Inferior parietal cortex (tissue), 1 donor: ENCODE results near the gene AKTIP.

Experiments used
- DNase-seq: peaks from one replicate; pipeline ENCODE4 v3.0.0-alpha.2; 2016; ENCODE audit errors: extremely low spot score

The AKTIP gene

DNA sequence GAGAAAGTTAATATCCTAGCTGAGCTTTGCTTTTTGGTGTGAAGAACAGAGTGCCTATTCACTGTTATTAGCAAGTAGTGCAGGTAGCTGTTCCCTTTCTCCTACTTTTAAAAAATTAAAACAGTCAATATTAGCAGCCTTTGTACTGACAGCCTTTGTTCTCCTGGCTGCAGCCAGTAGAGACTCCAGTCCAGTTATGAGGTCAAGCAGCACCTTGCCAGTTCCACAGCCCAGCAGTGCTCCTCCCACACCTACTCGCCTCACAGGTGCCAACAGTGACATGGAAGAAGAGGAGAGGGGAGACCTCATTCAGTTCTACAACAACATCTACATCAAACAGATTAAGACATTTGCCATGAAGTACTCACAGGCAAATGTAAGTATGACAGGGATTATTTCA lies 22.6 kb downstream of the AKTIP start:
- DNase-seq, result no peak

DNA sequence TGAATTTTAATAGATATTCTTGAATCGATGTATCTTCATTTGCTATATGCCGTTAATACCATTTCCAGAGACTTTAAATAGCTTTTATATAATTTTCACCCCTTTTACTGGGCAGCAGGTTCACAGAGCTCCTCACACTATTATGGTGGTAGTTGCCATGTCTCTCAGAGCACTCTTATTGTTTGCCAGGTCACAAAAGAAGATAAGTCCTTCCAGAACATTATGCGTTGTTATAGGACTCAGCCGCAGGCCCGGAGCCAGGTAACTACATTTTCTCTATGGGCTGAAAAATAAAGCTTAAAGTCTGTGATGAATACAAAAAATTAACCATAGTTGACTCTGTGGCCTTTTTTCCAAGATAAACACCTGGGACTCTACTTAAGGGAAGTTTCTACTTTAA lies 24.0 kb downstream of the AKTIP start:
- no peak for DNase-seq

DNA sequence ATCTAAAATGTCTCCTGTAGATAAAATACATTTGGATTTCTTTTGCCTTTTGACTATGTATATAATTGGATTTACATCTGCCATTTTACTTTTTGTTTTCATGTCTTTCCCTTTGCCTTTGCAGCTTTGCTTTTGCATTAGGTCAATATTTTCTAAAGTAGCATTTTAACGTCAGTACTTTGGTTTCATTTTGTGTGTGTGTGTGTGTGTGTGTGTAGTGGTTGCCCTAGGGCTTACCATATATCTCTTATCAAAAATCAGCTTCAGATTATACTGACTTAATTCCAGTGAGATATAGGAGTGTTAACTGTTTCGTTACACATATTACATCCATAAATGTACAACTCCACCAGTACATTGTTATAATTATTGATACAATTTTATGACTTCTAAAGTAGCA lies 26.1 kb downstream of the AKTIP start:
- DNase-seq, result no peak

DNA sequence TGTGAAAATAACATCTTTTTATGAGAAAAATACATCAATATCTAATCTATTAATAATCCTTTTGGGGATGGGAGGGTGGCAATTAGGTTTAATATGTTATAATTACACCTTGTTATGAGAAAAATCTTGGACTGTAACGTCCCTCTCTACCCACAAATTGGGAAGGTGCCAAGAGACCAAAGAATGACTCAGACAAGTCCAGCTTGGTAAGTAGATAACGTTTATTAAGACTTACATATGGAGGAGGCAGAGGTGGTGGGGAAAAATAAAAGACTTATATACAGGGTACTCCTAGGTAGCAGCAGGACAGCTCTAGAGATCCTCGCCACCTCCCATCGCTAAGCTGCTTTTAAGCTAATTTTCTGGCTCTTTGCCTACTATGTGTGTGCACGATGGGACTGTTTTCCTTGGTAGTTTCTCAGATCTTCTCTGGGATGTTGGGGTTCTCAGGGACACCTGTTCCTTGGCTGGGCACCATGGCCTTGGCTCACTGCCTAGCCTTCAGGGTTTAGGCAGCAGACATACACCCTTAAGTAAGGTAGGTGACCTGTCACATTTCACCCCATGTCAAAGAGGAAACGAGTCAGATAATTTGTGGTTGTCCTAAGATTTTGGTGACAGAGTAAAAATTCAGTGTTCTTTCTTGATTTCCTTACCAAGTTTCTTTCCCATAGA lies 37.3 kb downstream of the AKTIP start:
- no peak for DNase-seq

DNA sequence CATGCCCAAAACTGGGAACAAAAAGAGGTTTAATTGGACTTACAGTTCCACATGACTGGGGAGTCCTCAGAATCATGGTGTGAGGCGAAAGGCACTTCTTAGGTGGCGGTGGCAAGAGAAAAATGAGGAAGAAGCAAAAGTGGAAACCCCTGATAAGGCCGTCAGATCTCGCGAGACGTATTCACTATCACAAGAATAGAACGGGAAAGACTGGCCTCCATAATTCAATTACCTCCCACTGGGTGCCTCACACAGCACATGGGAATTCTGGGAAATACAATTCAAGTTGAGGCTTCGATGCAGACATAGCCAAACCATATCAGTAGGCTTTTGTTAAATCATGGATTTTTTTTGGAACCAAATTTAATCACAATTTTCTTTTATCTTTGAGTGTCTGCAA lies 44.4 kb downstream of the AKTIP start:
- DNase-seq, result no peak

DNA sequence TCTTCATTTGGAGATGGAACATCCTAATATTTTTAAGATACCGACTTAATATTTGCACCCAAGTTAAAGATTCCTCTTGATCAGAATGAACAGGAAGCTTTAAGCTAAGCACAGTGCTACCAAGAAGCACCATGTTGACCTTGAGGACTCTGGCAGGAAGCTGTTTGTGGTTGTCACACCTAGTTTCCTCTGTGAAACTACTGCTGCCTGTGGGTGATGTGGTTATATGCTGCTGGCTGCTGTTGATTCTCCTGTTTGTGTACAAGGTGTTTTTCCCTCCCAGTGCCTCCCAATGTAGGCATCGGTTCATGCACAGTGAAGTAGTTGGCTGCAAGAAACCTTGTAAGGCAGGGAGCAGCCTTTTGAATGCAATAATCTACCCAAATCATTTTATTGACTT lies 45.3 kb downstream of the AKTIP start:
- no peak for DNase-seq

DNA sequence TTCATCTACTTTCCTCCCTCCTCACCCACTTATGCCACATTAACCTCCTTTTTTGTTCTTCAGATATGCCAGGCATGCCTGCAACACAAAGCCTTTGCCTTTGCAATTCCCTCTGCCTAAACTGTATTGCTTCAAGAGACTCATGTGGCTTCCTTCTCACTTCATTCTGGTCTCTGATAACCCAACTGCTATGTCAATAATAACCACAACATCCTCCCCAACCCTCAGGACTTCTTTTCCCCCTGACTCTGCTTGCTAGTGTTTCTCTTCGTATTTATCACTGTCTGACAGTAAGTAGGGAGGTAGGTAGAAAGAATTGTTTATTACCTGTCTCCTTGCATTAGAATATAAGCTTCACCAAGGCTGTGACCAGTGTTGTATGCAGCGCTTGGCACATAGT lies 46.4 kb downstream of the AKTIP start:
- DNase-seq, result no peak

DNA sequence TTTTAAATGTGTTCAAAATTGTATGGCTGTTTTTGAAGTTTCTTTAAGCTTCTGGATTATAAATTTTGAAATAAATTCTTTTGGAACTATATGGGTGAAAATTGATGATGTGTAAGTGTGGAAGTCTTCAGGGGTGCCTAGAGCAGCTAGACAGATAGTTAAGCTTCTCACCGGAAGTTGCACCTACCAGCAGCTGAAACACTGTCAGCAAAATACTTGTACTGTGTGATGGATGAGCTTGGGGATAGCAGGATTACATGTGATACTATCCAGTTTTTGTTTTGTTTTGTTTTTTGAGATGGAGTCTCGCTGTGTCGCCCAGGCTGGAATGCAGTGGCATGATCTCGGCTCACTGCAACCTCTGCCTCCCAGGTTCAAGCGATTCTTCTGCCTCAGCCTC lies 49.1 kb downstream of the AKTIP start:
- DNase-seq, result no peak

DNA sequence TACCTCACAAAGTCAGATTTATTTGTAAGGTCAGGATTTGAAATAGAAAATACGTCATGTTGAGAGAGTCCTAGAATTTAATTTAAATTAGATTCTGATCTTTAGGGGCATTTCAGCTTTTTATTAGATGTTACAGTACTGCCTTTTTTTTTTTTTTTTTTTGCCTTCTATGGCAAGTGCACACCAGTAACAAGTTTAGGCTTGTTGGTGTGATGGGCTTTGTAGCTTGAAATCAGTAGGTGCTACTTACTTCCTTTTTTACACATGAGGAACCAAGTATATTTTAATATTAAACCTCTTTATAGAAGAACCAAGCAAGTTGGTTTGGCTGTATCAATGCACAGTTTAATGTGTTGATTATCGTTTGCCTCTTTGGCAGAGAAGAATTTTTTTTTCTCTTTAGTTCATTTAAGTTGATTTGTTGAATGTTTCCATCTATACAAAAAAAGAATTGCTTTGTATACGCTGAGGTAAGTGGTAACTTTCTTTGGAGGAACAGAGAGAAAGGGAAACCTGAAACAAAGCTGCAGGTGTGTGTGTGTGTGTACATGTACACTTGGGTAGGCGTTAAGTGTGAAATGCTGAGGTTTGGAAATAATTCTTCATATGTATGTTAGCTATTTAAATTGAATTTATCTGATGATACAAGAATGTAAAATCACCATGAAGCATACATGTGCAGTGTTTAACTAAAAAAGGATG lies 53.0 kb downstream of the AKTIP start:
- no peak for DNase-seq

DNA sequence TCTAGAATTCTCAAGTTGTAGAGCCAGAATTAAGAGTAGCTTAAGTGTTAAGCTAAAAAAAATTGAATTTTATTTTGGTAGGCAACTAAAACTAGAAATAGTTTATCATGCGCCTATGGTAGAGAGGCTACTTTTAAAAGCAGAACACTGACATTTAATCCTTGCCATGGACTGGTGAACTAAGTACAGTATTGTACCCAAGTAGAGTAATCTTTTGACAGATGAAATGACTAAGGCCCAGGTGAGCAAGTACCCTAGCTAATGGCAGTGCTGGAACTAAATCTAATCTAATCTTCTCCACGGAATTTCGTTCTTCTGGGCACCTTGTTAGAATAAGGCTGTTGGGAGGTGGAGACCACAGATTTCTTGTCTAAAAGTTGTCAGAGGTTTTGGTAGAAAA lies 56.9 kb downstream of the AKTIP start:
- no peak for DNase-seq

DNA sequence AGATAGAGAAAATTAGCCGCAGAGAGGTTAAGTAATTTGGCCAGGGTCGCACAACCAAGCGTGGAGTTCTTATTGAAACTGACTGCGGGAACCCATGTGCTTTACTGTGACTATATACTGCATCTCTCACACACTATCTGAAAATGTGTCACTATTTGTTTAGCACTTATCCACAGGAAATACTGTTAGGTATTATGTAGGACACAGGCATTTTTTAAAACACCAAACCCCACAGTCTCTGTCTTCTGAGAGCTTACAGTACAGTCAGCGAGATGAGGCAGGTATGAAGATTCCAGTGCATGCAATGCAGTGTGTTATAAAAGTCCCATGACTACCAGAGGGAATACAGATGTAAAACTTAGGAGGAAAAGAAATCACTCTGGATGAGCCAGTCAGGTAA lies 57.5 kb downstream of the AKTIP start:
- DNase-seq, result no peak
